Vagina (tissue), 2 donors: Measurements from ENCODE around the gene CADPS2.

Experiments
- POLR2A ChIP-seq, 2 donors: fragments of 450-650 bp; IDR thresholded peaks; one replicate each; pipeline ENCODE4 v1.6.1; 2017; ENCODE audit warnings: antibody characterized with exemption in 2 of 2, mild to moderate bottlenecking in 2 of 2, moderate library complexity in 2 of 2
- TF ChIP-seq, protein P1 (sequence below), 3 experiments: fragments of 450-650 bp in 2 of 3; fragments of 200-600 bp in 1 of 3; sonication (generic) in 1 of 3; IDR thresholded peaks; one replicate each; pipeline ENCODE4 v1.5.1; 2017 to 2019; ENCODE audit warnings: antibody characterized with exemption in 3 of 3, mild to moderate bottlenecking in 2 of 3, moderate library complexity in 2 of 3

DNA sequence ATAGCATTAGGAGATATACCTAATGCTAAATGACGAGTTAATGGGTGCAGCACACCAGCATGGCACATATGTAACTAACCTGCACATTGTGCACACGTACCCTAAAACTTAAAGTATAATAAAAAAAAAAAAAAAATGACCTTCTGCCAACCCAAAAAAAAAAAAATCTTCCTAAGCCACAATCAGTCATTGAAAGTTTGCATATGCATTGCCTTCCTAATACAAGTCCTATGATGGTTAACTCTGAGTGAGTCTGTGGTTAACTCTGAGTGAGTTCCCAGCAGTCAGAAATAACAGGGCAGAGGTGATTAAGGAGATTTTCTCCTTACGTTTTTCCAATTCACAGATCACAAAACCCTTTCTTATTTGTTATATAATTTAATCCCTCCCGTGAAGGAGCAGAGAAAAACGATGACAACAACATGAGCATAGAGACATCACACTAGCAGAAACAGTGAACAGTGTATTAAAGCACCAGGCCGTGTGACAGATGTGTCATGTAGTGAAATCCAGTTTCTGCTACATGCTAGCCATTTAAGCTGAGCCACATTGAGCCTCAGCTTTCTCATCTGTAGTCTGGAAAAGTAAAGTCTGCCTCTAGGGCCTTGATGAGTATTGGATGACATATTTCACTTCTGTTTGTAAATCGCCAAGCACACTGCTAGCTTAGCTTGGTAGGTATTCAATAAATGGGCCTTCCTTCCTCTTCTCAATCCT lies 176.2 kb downstream of the CADPS2 start:
- no peak for TF ChIP-seq POLR2A (IDR thresholded peaks at IDR 0.05)
- TF ChIP-seq, protein P1, sequence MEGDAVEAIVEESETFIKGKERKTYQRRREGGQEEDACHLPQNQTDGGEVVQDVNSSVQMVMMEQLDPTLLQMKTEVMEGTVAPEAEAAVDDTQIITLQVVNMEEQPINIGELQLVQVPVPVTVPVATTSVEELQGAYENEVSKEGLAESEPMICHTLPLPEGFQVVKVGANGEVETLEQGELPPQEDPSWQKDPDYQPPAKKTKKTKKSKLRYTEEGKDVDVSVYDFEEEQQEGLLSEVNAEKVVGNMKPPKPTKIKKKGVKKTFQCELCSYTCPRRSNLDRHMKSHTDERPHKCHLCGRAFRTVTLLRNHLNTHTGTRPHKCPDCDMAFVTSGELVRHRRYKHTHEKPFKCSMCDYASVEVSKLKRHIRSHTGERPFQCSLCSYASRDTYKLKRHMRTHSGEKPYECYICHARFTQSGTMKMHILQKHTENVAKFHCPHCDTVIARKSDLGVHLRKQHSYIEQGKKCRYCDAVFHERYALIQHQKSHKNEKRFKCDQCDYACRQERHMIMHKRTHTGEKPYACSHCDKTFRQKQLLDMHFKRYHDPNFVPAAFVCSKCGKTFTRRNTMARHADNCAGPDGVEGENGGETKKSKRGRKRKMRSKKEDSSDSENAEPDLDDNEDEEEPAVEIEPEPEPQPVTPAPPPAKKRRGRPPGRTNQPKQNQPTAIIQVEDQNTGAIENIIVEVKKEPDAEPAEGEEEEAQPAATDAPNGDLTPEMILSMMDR (IDR thresholded peaks at IDR 0.05): no peak
